Gastroesophageal sphincter (tissue), 4 donors: Measurements from ENCODE around the gene L2HGDH. TPM values are rescaled to one million over a fixed set of nuclear protein-coding genes. Genes with fewer than 3 reads are reported as not detected.

Source experiments
- ATAC-seq: fragments of 150-250 bp; one replicate; pipeline ENCODE4 v1.9.1; 2016; ENCODE audit warnings: mild to moderate bottlenecking, moderate library complexity
- H3K27ac ChIP-seq, 4 donors: fragments of 200-600 bp; sonication (generic) in 3 of 4; 1 replicate in 3 of 4; 2 replicates in 1 of 4; pipeline ENCODE4 v1.5.1; 2016 to 2019
- H3K27me3 ChIP-seq: fragments of 200-600 bp; sonication (generic); one replicate; pipeline ENCODE4 v1.5.1; 2019
- H3K36me3 ChIP-seq, 2 donors: fragments of 200-600 bp; sonication (generic); one replicate each; pipeline ENCODE4 v1.5.1; 2019; ENCODE audit warnings: control low read depth in 1 of 2
- H3K4me1 ChIP-seq, 3 donors: fragments of 200-600 bp; sonication (generic); 1 replicate in 2 of 3; 2 replicates in 1 of 3; pipeline ENCODE4 v1.5.1; 2016 to 2019; ENCODE audit warnings: control low read depth in 2 of 3
- H3K4me3 ChIP-seq, 2 donors: fragments of 200-600 bp; sonication (generic); one replicate each; pipeline ENCODE4 v1.5.1; 2019; ENCODE audit warnings: mild to moderate bottlenecking in 1 of 2, moderate library complexity in 1 of 2
- H3K9me3 ChIP-seq, 3 donors: fragments of 200-600 bp; sonication (generic); one replicate each; pipeline ENCODE4 v1.5.1; 2017 to 2019; ENCODE audit warnings: control low read depth in 2 of 3
- EP300 ChIP-seq: sonication (generic); formaldehyde crosslinking; IDR thresholded peaks from one replicate; pipeline ENCODE4 v1.6.1; 2017; ENCODE audit warnings: antibody characterized with exemption, mild to moderate bottlenecking
- POLR2A ChIP-seq, 2 donors: fragments of 450-650 bp; IDR thresholded peaks; one replicate each; pipeline ENCODE4 v1.6.1; 2017; ENCODE audit warnings: antibody characterized with exemption in 2 of 2, mild to moderate bottlenecking in 2 of 2, moderate library complexity in 1 of 2
- POLR2AphosphoS5 ChIP-seq: sonication (generic); formaldehyde crosslinking; IDR thresholded peaks from one replicate; pipeline ENCODE4 v1.6.1; 2017; ENCODE audit warnings: antibody characterized with exemption
- WGBS, 2 donors: methylation state at CpG; one replicate each; pipeline ENCODE4 v1.1.5; 2018; ENCODE audit warnings: low coverage in 1 of 2; 5-methylcytosine and 5-hydroxymethylcytosine counted together
- total RNA-seq, 4 donors: library from RNA; depleted of rRNA; stranded (reverse); fragments of >200 nt; gene quantifications; one replicate each; pipeline ENCODE4 v1.1.0, GENCODE V29; 2016
- TF ChIP-seq, protein P1 (sequence below), 4 experiments: fragments of 200-600 bp in 2 of 4; fragments of 450-650 bp in 2 of 4; sonication (generic) in 1 of 4; IDR thresholded peaks; one replicate each; pipeline ENCODE4 v1.5.1; 2017 to 2019; ENCODE audit warnings: antibody characterized with exemption in 4 of 4, mild to moderate bottlenecking in 2 of 4, moderate library complexity in 2 of 4

L2HGDH gene
- total RNA-seq, 4 donors from 2014 or later, result 3.4 to 10.2 (median 7.0) TPM

GRCh38 chr14:50338587-50338986, 26.6 kb upstream of the L2HGDH start:
- no peak for ATAC-seq
- peaks cover 0 to 46% (median 14%) of the 10 kb centered on the region in 3 donors for H3K4me1 ChIP-seq
- 100% methylated on average over 2 of the region's 2 CpGs; no CpG with 5 or more reads in 1 of the 2 donors for WGBS, 2 donors
- H3K36me3 ChIP-seq, result no peaks in the 10 kb centered on the region
- H3K4me3 ChIP-seq, result no peak overlapping the region
- H3K27ac ChIP-seq, result no peak overlapping the region
- no peaks in the 10 kb centered on the region for H3K27me3 ChIP-seq
- H3K9me3 ChIP-seq, result no peaks in the 10 kb centered on the region
- no peak for TF ChIP-seq POLR2AphosphoS5
- TF ChIP-seq EP300, result no peak
- TF ChIP-seq, protein P1, sequence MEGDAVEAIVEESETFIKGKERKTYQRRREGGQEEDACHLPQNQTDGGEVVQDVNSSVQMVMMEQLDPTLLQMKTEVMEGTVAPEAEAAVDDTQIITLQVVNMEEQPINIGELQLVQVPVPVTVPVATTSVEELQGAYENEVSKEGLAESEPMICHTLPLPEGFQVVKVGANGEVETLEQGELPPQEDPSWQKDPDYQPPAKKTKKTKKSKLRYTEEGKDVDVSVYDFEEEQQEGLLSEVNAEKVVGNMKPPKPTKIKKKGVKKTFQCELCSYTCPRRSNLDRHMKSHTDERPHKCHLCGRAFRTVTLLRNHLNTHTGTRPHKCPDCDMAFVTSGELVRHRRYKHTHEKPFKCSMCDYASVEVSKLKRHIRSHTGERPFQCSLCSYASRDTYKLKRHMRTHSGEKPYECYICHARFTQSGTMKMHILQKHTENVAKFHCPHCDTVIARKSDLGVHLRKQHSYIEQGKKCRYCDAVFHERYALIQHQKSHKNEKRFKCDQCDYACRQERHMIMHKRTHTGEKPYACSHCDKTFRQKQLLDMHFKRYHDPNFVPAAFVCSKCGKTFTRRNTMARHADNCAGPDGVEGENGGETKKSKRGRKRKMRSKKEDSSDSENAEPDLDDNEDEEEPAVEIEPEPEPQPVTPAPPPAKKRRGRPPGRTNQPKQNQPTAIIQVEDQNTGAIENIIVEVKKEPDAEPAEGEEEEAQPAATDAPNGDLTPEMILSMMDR (IDR thresholded peaks at IDR 0.05), result no peak
- TF ChIP-seq POLR2A (IDR thresholded peaks at IDR 0.05), result no peak

GRCh38 chr14:50335989-50336824, 24.2 kb upstream of the L2HGDH start:
- WGBS, 2 donors, result 26% methylated on average over 4 of the region's 7 CpGs; no CpG with 5 or more reads in 1 of the 2 donors
- Histone ChIP-seq H3K9me3 (no peaks in the 10 kb centered on the region), H3K4me3 (no peak overlapping the region), H3K27ac (peak overlapping the region in 3 of 4 donors; percentile 62 to 77 (median 65)), H3K36me3 (peaks cover 0 to 10% of the 10 kb centered on the region in 2 donors), H3K27me3 (no peaks in the 10 kb centered on the region), H3K4me1 (peaks cover 0 to 31% (median 10%) of the 10 kb centered on the region in 3 donors)
- TF ChIP-seq POLR2A (IDR thresholded peaks at IDR 0.05), result no peak
- no peak for ATAC-seq

- no peaks in the 10 kb centered on the region for H3K27me3 ChIP-seq
- ATAC-seq, result peak; percentile 57
- H3K27ac ChIP-seq, result peak overlapping the region in 3 of 4 donors; percentile 62 to 77 (median 65)
- no peaks in the 10 kb centered on the region for H3K9me3 ChIP-seq
- TF ChIP-seq POLR2AphosphoS5, result no peak
- TF ChIP-seq, protein P1 (IDR thresholded peaks at IDR 0.05), result peak in 1 of 4 experiments; percentile 27
- H3K36me3 ChIP-seq, result peaks cover 0 to 16% of the 10 kb centered on the region in 2 donors
- H3K4me1 ChIP-seq, result peaks cover 0 to 31% (median 10%) of the 10 kb centered on the region in 3 donors
- WGBS, 2 donors, result 11 to 21% methylated on average over 6 to 7 of the region's 7 CpGs
- H3K4me3 ChIP-seq, result no peak overlapping the region
Measured at GRCh38 chr14:50335389-50335788, 23.4 kb upstream of the L2HGDH start.

GRCh38 chr14:50334211-50334610, 22.2 kb upstream of the L2HGDH start:
- ATAC-seq, result no peak
- Histone ChIP-seq H3K36me3 (peaks cover 0 to 25% of the 10 kb centered on the region in 2 donors), H3K9me3 (no peaks in the 10 kb centered on the region), H3K4me3 (no peak overlapping the region), H3K27ac (no peak overlapping the region), H3K4me1 (peaks cover 0 to 31% (median 10%) of the 10 kb centered on the region in 3 donors), H3K27me3 (no peaks in the 10 kb centered on the region)
- 98 to 100% methylated on average over 1 to 5 of the region's 8 CpGs for WGBS, 2 donors
- TF ChIP-seq, protein P1 (IDR thresholded peaks at IDR 0.05), result no peak
- no peak for TF ChIP-seq POLR2A (IDR thresholded peaks at IDR 0.05)
- no peak for TF ChIP-seq POLR2AphosphoS5
- no peak for TF ChIP-seq EP300

- Histone ChIP-seq H3K9me3 (no peaks in the 10 kb centered on the region), H3K4me3 (no peak overlapping the region), H3K27ac (no peak overlapping the region), H3K27me3 (no peaks in the 10 kb centered on the region), H3K36me3 (peaks cover 0 to 25% of the 10 kb centered on the region in 2 donors), H3K4me1 (peaks cover 0 to 31% (median 10%) of the 10 kb centered on the region in 3 donors)
- WGBS, 2 donors, result 52 to 58% methylated on average over 3 of the region's 3 CpGs
- TF ChIP-seq, protein P1 (IDR thresholded peaks at IDR 0.05), result no peak
- TF ChIP-seq EP300, result no peak
- no peak for TF ChIP-seq POLR2AphosphoS5
- no peak for TF ChIP-seq POLR2A (IDR thresholded peaks at IDR 0.05)
- peak; percentile 85 for ATAC-seq
Measured at GRCh38 chr14:50333014-50333509, 21.0 kb upstream of the L2HGDH start.
